Right lobe of liver (tissue), 6 donors: Measurements from ENCODE around the gene RNASEH2B. TPM values are rescaled to one million over a fixed set of nuclear protein-coding genes. Genes with fewer than 3 reads are reported as not detected.

Source experiments
- ATAC-seq, 4 donors: fragments of 200-7000 bp; cut with Tn5 transposase; one replicate each; pipeline ENCODE4 v1.9.1; 2020; ENCODE audit warnings: mild to moderate bottlenecking in 4 of 4, moderate library complexity in 4 of 4
- DNase-seq, 3 donors: peaks; one replicate each; pipeline ENCODE4 v3.0.0-alpha.2; 2020
- H3K27ac ChIP-seq, 3 donors: fragments of 200-600 bp; one replicate each; pipeline ENCODE4 v1.8.0; 2022
- H3K27me3 ChIP-seq, 2 donors: fragments of 200-600 bp; one replicate each; pipeline ENCODE4 v1.8.0; 2022
- H3K36me3 ChIP-seq, 4 donors: fragments of 200-600 bp; sonication (generic) in 1 of 4; one replicate each; pipeline versions ENCODE4 v1.5.1 to v1.8.0; 2017 to 2022; ENCODE audit warnings: control low read depth in 1 of 4
- H3K4me1 ChIP-seq, 4 donors: fragments of 200-600 bp; sonication (generic) in 1 of 4; one replicate each; pipeline versions ENCODE4 v1.5.1 to v1.8.0; 2017 to 2022; ENCODE audit warnings: control low read depth in 1 of 4
- H3K4me3 ChIP-seq, 3 donors: fragments of 200-600 bp; one replicate each; pipeline ENCODE4 v1.8.0; 2022
- H3K9me3 ChIP-seq, 4 donors: fragments of 200-600 bp; sonication (generic) in 1 of 4; one replicate each; pipeline versions ENCODE4 v1.5.1 to v1.8.0; 2017 to 2022; ENCODE audit warnings: control low read depth in 1 of 4
- CTCF ChIP-seq, 4 donors: fragments of 200-600 bp in 3 of 4; fragments of 450-650 bp in 1 of 4; IDR thresholded peaks; one replicate each; pipeline versions ENCODE4 v1.5.1 to v1.8.0; 2016 to 2022; ENCODE audit warnings: antibody characterized with exemption in 4 of 4, mild to moderate bottlenecking in 2 of 4
- POLR2A ChIP-seq: fragments of 450-650 bp; IDR thresholded peaks from one replicate; pipeline ENCODE4 v1.6.1; 2017; ENCODE audit warnings: antibody characterized with exemption, mild to moderate bottlenecking
- WGBS: methylation state at CpG from one replicate; pipeline ENCODE4 v1.1.6; 2018; ENCODE audit warnings: low coverage, low lambda C conversion rate; ENCODE audit not compliant: insufficient coverage; ENCODE audit errors: missing lambda C conversion rate; 5-methylcytosine and 5-hydroxymethylcytosine counted together
- intact Hi-C, 2 donors: fragments of 100-400 bp; cut with DNase I; formaldehyde crosslinking; loops; one replicate each; pipeline versions ENCODE4 v1.11.2 to v1.14.1; 2022
- total RNA-seq, 6 experiments: library from RNA; depleted of rRNA in 2 of 6; stranded (reverse); fragments of >200 nt in 2 of 6; fragmentation: NEBNext Ultra II Directional in 3 of 6; extraction: Animal tissue kit (Norgen Biotek cat#: 25700) in 3 of 6; gene quantifications; one replicate each; pipeline versions ENCODE4 v1.1.0 to v1.2.4, GENCODE V29; 2016 to 2023
- donor health status: DM: no; HTN: yes; CAD: no.
- donor health status: DM: no; HTN: no; CAD: no.
- donor health status: DM: no; HTN: no; CAD: no.
- donor health status: DM: no; HTN: yes; CAD: no.
- donor health status: DM: no; HTN: yes; CAD: no.

RNASEH2B gene
- total RNA-seq, 6 experiments from 2014 or later: 9.9 to 19.8 (median 11.7) TPM

GRCh38 chr13:50871405-50871804 is 38.2 kb upstream of the RNASEH2B start:
- no peak for ATAC-seq
- WGBS: 73% methylated on average over 1 of the region's 1 CpG
- Histone ChIP-seq H3K36me3 (no peaks in the 10 kb centered on the region), H3K4me1 (no peaks in the 10 kb centered on the region), H3K27me3 (no peaks in the 10 kb centered on the region), H3K9me3 (no peaks in the 10 kb centered on the region), H3K4me3 (no peak overlapping the region), H3K27ac (no peak overlapping the region)
- TF ChIP-seq POLR2A (no peak), CTCF (IDR thresholded peaks at IDR 0.05) (no peak)
- intact Hi-C loops: no loop called here
- DNase-seq: no peak

GRCh38 chr13:50873467-50873866 is 36.1 kb upstream of the RNASEH2B start:
- Histone ChIP-seq H3K36me3 (no peaks in the 10 kb centered on the region), H3K9me3 (no peaks in the 10 kb centered on the region), H3K27ac (no peak overlapping the region), H3K4me1 (no peaks in the 10 kb centered on the region), H3K27me3 (no peaks in the 10 kb centered on the region), H3K4me3 (no peak overlapping the region)
- 62% methylated on average over 2 of the region's 2 CpGs for WGBS
- DNase-seq: no peak
- TF ChIP-seq CTCF (IDR thresholded peaks at IDR 0.05): no peak
- no peak for TF ChIP-seq POLR2A
- intact Hi-C loops: no loop called here
- no peak for ATAC-seq

GRCh38 chr13:50873991-50874390 is 35.6 kb upstream of the RNASEH2B start:
- Histone ChIP-seq H3K9me3 (no peaks in the 10 kb centered on the region), H3K4me3 (no peak overlapping the region), H3K27ac (no peak overlapping the region), H3K27me3 (no peaks in the 10 kb centered on the region), H3K36me3 (no peaks in the 10 kb centered on the region), H3K4me1 (no peaks in the 10 kb centered on the region)
- intact Hi-C loops: no loop called here
- no peak for ATAC-seq
- no peak for DNase-seq
- TF ChIP-seq CTCF (IDR thresholded peaks at IDR 0.05): no peak
- no peak for TF ChIP-seq POLR2A
- 57% methylated on average over 1 of the region's 2 CpGs for WGBS

- intact Hi-C loops: no loop called here
Observed at GRCh38 chr13:50882816-50883435, 26.7 kb upstream of the RNASEH2B start.

More at GRCh38 chr13:50882816-50883435, 26.7 kb upstream of the RNASEH2B start:
- Histone ChIP-seq H3K36me3 (no peaks in the 10 kb centered on the region), H3K27me3 (no peaks in the 10 kb centered on the region), H3K27ac (no peak overlapping the region), H3K4me3 (no peak overlapping the region), H3K9me3 (no peaks in the 10 kb centered on the region), H3K4me1 (no peaks in the 10 kb centered on the region)
- ATAC-seq (no peak), DNase-seq (no peak)
- TF ChIP-seq CTCF (IDR thresholded peaks at IDR 0.05) (no peak), POLR2A (no peak)
- 75% methylated on average over 5 of the region's 5 CpGs for WGBS
